ENCODE results near the gene EIF2B4.
"Not testable (repeated sequence)": the region's sequence is repeated elsewhere in the genome, so short reads cannot be mapped to it uniquely, and the experiment has no call there.

The EIF2B4 gene

GRCh38 chr2:27322301-27322765, 47.8 kb downstream of the EIF2B4 start:
- Histone ChIP-seq H3K4me3 (ENCODE audit: low read length) (peak overlapping the region; percentile 99), H3K4me1 (ENCODE audit: insufficient read depth, low read length) (peaks cover 10% of the 10 kb centered on the region), H3K27ac (ENCODE audit: low read length) (peak overlapping the region; percentile 86), H3K36me3 (ENCODE audit: insufficient read depth, low read depth, low read length) (peaks cover 19% of the 10 kb centered on the region), H3K9me3 (ENCODE audit: insufficient read depth, low read depth, low read length) (no peaks in the 10 kb centered on the region), H3K27me3 (ENCODE audit: insufficient read depth, low read length) (no peaks in the 10 kb centered on the region), H3K9ac (ENCODE audit: low read depth, low read length) (peak overlapping the region; percentile 100)

GRCh38 chr2:27320958-27321543, 49.1 kb downstream of the EIF2B4 start:
- H3K27me3 ChIP-seq (ENCODE audit: insufficient read depth, low read length): no peaks in the 10 kb centered on the region
- H3K36me3 ChIP-seq (ENCODE audit: insufficient read depth, low read depth, low read length): peaks cover 6% of the 10 kb centered on the region; the same call in 1 of the 2 replicates
- no peak overlapping the region for H3K9ac ChIP-seq (ENCODE audit: low read depth, low read length)
- H3K4me1 ChIP-seq (ENCODE audit: insufficient read depth, low read length): peaks cover 15% of the 10 kb centered on the region
- H3K27ac ChIP-seq (ENCODE audit: low read length): no peak overlapping the region
- H3K9me3 ChIP-seq (ENCODE audit: insufficient read depth, low read depth, low read length): no peaks in the 10 kb centered on the region
- no peak overlapping the region; the same call in 1 of the 2 replicates for H3K4me3 ChIP-seq (ENCODE audit: low read length)

- not testable (repeated sequence) for H3K4me3 ChIP-seq (ENCODE audit: low read length); H3K36me3 ChIP-seq (ENCODE audit: insufficient read depth, low read depth, low read length); H3K27me3 ChIP-seq (ENCODE audit: insufficient read depth, low read length); H3K9ac ChIP-seq (ENCODE audit: low read depth, low read length); H3K9me3 ChIP-seq (ENCODE audit: insufficient read depth, low read depth, low read length); H3K27ac ChIP-seq (ENCODE audit: low read length)
- H3K4me1 ChIP-seq (ENCODE audit: insufficient read depth, low read length): peaks cover 18% of the 10 kb centered on the region
Observed at GRCh38 chr2:27319839-27320238, 50.3 kb downstream of the EIF2B4 start.

GRCh38 chr2:27316655-27317412, 53.3 kb downstream of the EIF2B4 start:
- Histone ChIP-seq H3K36me3 (ENCODE audit: insufficient read depth, low read depth, low read length) (no peaks in the 10 kb centered on the region), H3K9me3 (ENCODE audit: insufficient read depth, low read depth, low read length) (no peaks in the 10 kb centered on the region), H3K4me3 (ENCODE audit: low read length) (no peak overlapping the region), H3K27me3 (ENCODE audit: insufficient read depth, low read length) (no peaks in the 10 kb centered on the region), H3K27ac (ENCODE audit: low read length) (no peak overlapping the region), H3K9ac (ENCODE audit: low read depth, low read length) (no peak overlapping the region), H3K4me1 (ENCODE audit: insufficient read depth, low read length) (peaks cover 14% of the 10 kb centered on the region)

GRCh38 chr2:27315122-27315521, 55.0 kb downstream of the EIF2B4 start:
- Histone ChIP-seq H3K4me3 (ENCODE audit: low read length) (no peak overlapping the region), H3K27ac (ENCODE audit: low read length) (no peak overlapping the region), H3K9ac (ENCODE audit: low read depth, low read length) (no peak overlapping the region), H3K36me3 (ENCODE audit: insufficient read depth, low read depth, low read length) (no peaks in the 10 kb centered on the region), H3K27me3 (ENCODE audit: insufficient read depth, low read length) (no peaks in the 10 kb centered on the region), H3K9me3 (ENCODE audit: insufficient read depth, low read depth, low read length) (no peaks in the 10 kb centered on the region), H3K4me1 (ENCODE audit: insufficient read depth, low read length) (peaks cover 8% of the 10 kb centered on the region)

GRCh38 chr2:27314709-27315108, 55.4 kb downstream of the EIF2B4 start:
- H3K9me3 ChIP-seq (ENCODE audit: insufficient read depth, low read depth, low read length): no peaks in the 10 kb centered on the region
- H3K27me3 ChIP-seq (ENCODE audit: insufficient read depth, low read length): peaks cover 2% of the 10 kb centered on the region; the same call in 1 of the 2 replicates
- H3K36me3 ChIP-seq (ENCODE audit: insufficient read depth, low read depth, low read length): no peaks in the 10 kb centered on the region; the same call in 1 of the 2 replicates
- H3K4me1 ChIP-seq (ENCODE audit: insufficient read depth, low read length): peaks cover 8% of the 10 kb centered on the region
- H3K9ac ChIP-seq (ENCODE audit: low read depth, low read length): no peak overlapping the region
- no peak overlapping the region for H3K27ac ChIP-seq (ENCODE audit: low read length)
- H3K4me3 ChIP-seq (ENCODE audit: low read length): no peak overlapping the region
